HG03045 (cell line): ENCODE results near the gene AUTS2.

ENCODE experiments used
- ATAC-seq: cut with Tn5 transposase; IDR thresholded peaks from one replicate; pipeline ENCODE4 v1.9.1; 2021; ENCODE audit warnings: mild to moderate bottlenecking, moderate library complexity; ENCODE audit not compliant: unreplicated experiment

The AUTS2 gene

GRCh38 chr7:69622014-69622835 lies 23.9 kb downstream of the AUTS2 start:
- no peak for ATAC-seq

GRCh38 chr7:69622960-69623359 lies 24.7 kb downstream of the AUTS2 start:
- ATAC-seq: no peak

- ATAC-seq: no peak
These were observed 26.4 kb downstream of the AUTS2 start for GRCh38 chr7:69624435-69625230.

GRCh38 chr7:69625238-69625637 lies 27.0 kb downstream of the AUTS2 start:
- ATAC-seq: no peak

GRCh38 chr7:69625798-69626197 lies 27.5 kb downstream of the AUTS2 start:
- ATAC-seq: no peak

- no peak for ATAC-seq
These were observed 32.0 kb downstream of the AUTS2 start for GRCh38 chr7:69630292-69630691.

- ATAC-seq: no peak
These were observed 32.9 kb downstream of the AUTS2 start for GRCh38 chr7:69631131-69631530.

GRCh38 chr7:69632280-69632679 lies 34.0 kb downstream of the AUTS2 start:
- ATAC-seq: no peak

- ATAC-seq: no peak
These were observed 35.0 kb downstream of the AUTS2 start for GRCh38 chr7:69633122-69633831.

GRCh38 chr7:69635555-69636185 lies 37.4 kb downstream of the AUTS2 start:
- ATAC-seq: no peak

- ATAC-seq: no peak
These were observed 40.4 kb downstream of the AUTS2 start for GRCh38 chr7:69638674-69639073.

GRCh38 chr7:69640216-69640615 lies 41.9 kb downstream of the AUTS2 start:
- no peak for ATAC-seq

GRCh38 chr7:69640925-69641594 lies 42.8 kb downstream of the AUTS2 start:
- no peak for ATAC-seq

GRCh38 chr7:69643265-69643664 lies 45.0 kb downstream of the AUTS2 start:
- no peak for ATAC-seq

GRCh38 chr7:69643708-69644445 lies 45.6 kb downstream of the AUTS2 start:
- no peak for ATAC-seq

GRCh38 chr7:69645683-69646082 lies 47.4 kb downstream of the AUTS2 start:
- ATAC-seq: no peak

GRCh38 chr7:69651101-69651590 lies 52.9 kb downstream of the AUTS2 start:
- ATAC-seq: peak; percentile 87

GRCh38 chr7:69652947-69653701 lies 54.8 kb downstream of the AUTS2 start:
- no peak for ATAC-seq

GRCh38 chr7:69653806-69654205 lies 55.5 kb downstream of the AUTS2 start:
- no peak for ATAC-seq
